Tibial nerve (tissue), 4 donors: Measurements from ENCODE around the gene DAB2. TPM values are rescaled to one million over a fixed set of nuclear protein-coding genes. Genes with fewer than 3 reads are reported as not detected.

Experiments used
- DNase-seq, 2 donors: peaks; one replicate each; pipeline ENCODE4 v3.0.0-alpha.2; 2019; ENCODE audit warnings: low spot score in 2 of 2
- H3K27ac ChIP-seq, 4 donors: fragments of 200-600 bp; sonication (generic) in 3 of 4; one replicate each; pipeline ENCODE4 v1.5.1; 2017 to 2019; ENCODE audit warnings: mild to moderate bottlenecking in 1 of 4
- H3K27me3 ChIP-seq, 2 donors: fragments of 200-600 bp; sonication (generic) in 1 of 2; one replicate each; pipeline versions ENCODE4 v1.5.1 to v1.6.0; 2017 to 2019
- H3K36me3 ChIP-seq, 3 donors: fragments of 200-600 bp; sonication (generic); one replicate each; pipeline ENCODE4 v1.5.1; 2018 to 2019
- H3K4me1 ChIP-seq, 4 donors: fragments of 200-600 bp; sonication (generic) in 3 of 4; one replicate each; pipeline ENCODE4 v1.5.1; 2017 to 2019
- H3K4me3 ChIP-seq, 4 donors: fragments of 200-600 bp; sonication (generic) in 3 of 4; one replicate each; pipeline ENCODE4 v1.5.1; 2017 to 2019; ENCODE audit warnings: mild to moderate bottlenecking in 1 of 4, moderate library complexity in 1 of 4
- H3K9me3 ChIP-seq, 4 donors: fragments of 200-600 bp; sonication (generic) in 3 of 4; one replicate each; pipeline ENCODE4 v1.5.1; 2017 to 2019
- EP300 ChIP-seq, 2 donors: sonication (generic); formaldehyde crosslinking; IDR thresholded peaks; one replicate each; pipeline ENCODE4 v1.6.1; 2017; ENCODE audit warnings: antibody characterized with exemption in 2 of 2, mild to moderate bottlenecking in 1 of 2
- POLR2A ChIP-seq, 2 donors: fragments of 450-650 bp; IDR thresholded peaks; one replicate each; pipeline ENCODE4 v1.6.1; 2017; ENCODE audit warnings: antibody characterized with exemption in 2 of 2, mild to moderate bottlenecking in 2 of 2, moderate library complexity in 2 of 2
- WGBS, 2 donors: methylation state at CpG; one replicate each; pipeline ENCODE4 v1.1.5; 2018; 5-methylcytosine and 5-hydroxymethylcytosine counted together
- total RNA-seq, 4 donors: library from RNA; depleted of rRNA; stranded (reverse); fragments of >200 nt; gene quantifications; one replicate each; pipeline ENCODE4 v1.1.0, GENCODE V29; 2016
- TF ChIP-seq, protein P1 (sequence below), 5 experiments: fragments of 200-600 bp in 3 of 5; fragments of 450-650 bp in 2 of 5; sonication (generic) in 3 of 5; IDR thresholded peaks; one replicate each; pipeline ENCODE4 v1.5.1; 2016 to 2019; ENCODE audit warnings: antibody characterized with exemption in 5 of 5, mild to moderate bottlenecking in 3 of 5, moderate library complexity in 2 of 5

The DAB2 gene
- total RNA-seq, 4 donors from 2014 or later = 73.6 to 144 (median 115) TPM

DNA sequence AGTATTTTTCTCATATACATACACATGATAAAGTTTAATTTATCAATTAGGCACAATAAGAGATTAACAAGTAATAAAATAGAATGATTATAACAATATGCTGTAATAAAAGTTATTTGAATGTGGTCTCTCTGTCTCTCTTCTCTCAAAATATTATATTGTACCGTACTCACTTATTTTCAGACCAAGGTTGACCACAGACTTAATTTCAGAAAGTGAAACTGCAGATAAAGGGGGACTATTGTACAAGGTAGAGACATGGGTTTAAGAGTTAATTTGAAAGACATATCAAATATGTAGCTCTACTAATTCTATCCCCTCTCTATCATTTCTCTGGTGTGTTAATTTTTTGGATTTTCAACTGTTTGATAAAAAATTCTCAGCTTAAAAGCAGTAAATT, 40.5 kb downstream of the DAB2 start:
- TF ChIP-seq POLR2A (IDR thresholded peaks at IDR 0.05) (no peak), EP300 (IDR thresholded peaks at IDR 0.05) (no peak)
- TF ChIP-seq, protein P1, sequence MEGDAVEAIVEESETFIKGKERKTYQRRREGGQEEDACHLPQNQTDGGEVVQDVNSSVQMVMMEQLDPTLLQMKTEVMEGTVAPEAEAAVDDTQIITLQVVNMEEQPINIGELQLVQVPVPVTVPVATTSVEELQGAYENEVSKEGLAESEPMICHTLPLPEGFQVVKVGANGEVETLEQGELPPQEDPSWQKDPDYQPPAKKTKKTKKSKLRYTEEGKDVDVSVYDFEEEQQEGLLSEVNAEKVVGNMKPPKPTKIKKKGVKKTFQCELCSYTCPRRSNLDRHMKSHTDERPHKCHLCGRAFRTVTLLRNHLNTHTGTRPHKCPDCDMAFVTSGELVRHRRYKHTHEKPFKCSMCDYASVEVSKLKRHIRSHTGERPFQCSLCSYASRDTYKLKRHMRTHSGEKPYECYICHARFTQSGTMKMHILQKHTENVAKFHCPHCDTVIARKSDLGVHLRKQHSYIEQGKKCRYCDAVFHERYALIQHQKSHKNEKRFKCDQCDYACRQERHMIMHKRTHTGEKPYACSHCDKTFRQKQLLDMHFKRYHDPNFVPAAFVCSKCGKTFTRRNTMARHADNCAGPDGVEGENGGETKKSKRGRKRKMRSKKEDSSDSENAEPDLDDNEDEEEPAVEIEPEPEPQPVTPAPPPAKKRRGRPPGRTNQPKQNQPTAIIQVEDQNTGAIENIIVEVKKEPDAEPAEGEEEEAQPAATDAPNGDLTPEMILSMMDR (IDR thresholded peaks at IDR 0.05) = no peak
- DNase-seq = no peak
- peaks cover 0 to 54% (median 0%) of the 10 kb centered on the region in 3 donors for H3K36me3 ChIP-seq

DNA sequence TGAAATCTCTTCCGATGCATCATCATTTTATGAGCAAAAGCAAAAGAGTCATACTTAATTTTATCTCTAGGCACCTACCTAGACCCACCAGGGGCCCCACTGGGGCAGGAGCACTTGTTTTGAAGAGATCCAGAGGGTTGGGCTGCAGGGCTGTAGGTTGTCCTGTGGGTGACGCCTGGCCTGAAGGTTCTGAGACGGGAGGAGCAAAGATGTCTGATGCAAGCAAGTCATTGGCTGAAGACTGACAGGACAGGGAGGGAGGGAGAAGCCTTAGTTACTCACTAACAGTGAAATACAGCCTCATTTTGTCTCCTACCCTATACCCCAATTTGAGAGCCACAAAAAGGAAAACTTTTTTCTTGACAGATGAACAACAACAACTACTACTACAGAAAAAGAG, 43.4 kb downstream of the DAB2 start:
- Histone ChIP-seq H3K27ac (no peak overlapping the region), H3K36me3 (peaks cover 0 to 49% (median 0%) of the 10 kb centered on the region in 3 donors), H3K4me1 (no peaks in the 10 kb centered on the region), H3K4me3 (no peak overlapping the region), H3K9me3 (no peaks in the 10 kb centered on the region), H3K27me3 (no peaks in the 10 kb centered on the region)
- TF ChIP-seq EP300 (IDR thresholded peaks at IDR 0.05) = no peak
- TF ChIP-seq, protein P1 (IDR thresholded peaks at IDR 0.05) = no peak
- TF ChIP-seq POLR2A (IDR thresholded peaks at IDR 0.05) = no peak
- 81 to 85% methylated on average over 3 of the region's 3 CpGs for WGBS, 2 donors
- DNase-seq = no peak

More for the DNA sequence above, 40.5 kb downstream of the DAB2 start:
- Histone ChIP-seq H3K4me1 (no peaks in the 10 kb centered on the region), H3K4me3 (no peak overlapping the region), H3K27ac (no peak overlapping the region), H3K27me3 (no peaks in the 10 kb centered on the region), H3K9me3 (no peaks in the 10 kb centered on the region)
- 86 to 87% methylated on average over 1 of the region's 1 CpG for WGBS, 2 donors

DNA sequence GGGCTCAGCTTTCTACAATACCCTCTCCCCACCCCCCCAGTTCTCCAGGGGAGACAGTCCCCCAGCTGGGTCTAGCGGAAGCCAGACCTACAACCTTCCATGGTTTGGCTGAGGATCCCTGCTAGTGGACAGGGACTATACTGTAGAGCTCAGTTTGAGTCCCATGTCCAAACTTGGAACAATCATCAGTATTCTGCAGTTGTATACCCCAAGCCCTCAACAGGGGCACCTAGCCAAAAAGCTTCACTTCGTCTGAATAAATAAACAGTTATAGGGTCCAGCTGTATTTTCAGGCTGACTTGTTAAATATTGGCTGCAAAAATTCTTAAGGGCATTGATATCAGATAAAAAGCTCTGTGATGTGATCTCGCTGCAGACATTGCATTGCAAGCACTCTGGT, 45.1 kb downstream of the DAB2 start:
- no peak overlapping the region for H3K27ac ChIP-seq
- H3K36me3 ChIP-seq = peaks cover 0 to 63% (median 0%) of the 10 kb centered on the region in 3 donors
- H3K4me1 ChIP-seq = no peaks in the 10 kb centered on the region
- 54 to 65% methylated on average over 3 of the region's 3 CpGs for WGBS, 2 donors
- H3K9me3 ChIP-seq = no peaks in the 10 kb centered on the region
- TF ChIP-seq POLR2A (IDR thresholded peaks at IDR 0.05) = no peak
- TF ChIP-seq EP300 (IDR thresholded peaks at IDR 0.05) = no peak
- TF ChIP-seq, protein P1 (IDR thresholded peaks at IDR 0.05) = no peak
- DNase-seq = no peak
- no peak overlapping the region for H3K4me3 ChIP-seq
- no peaks in the 10 kb centered on the region for H3K27me3 ChIP-seq

DNA sequence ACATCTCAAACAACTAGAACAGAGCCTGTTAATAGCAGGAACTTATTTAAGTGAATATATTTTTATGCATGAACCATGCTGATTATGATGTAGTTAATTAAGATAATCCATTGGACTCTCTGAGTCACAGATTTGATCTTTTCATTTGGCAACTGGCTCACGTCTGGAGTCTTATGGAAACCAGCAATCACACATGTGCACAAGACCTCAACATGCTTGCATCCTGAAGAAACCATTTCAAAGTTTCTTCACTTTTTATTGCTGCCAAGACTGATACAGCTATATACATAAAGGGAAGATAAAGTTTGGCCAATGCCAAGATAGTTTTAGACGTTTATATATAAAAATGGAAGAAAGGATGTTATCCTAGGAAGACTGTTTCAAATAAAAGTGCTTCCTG, 47.2 kb downstream of the DAB2 start:
- H3K27me3 ChIP-seq = no peaks in the 10 kb centered on the region
- no peak overlapping the region for H3K4me3 ChIP-seq
- peaks cover 0 to 72% (median 0%) of the 10 kb centered on the region in 3 donors for H3K36me3 ChIP-seq
- no peaks in the 10 kb centered on the region for H3K9me3 ChIP-seq
- DNase-seq = no peak
- H3K4me1 ChIP-seq = no peaks in the 10 kb centered on the region
- 55 to 57% methylated on average over 2 of the region's 2 CpGs for WGBS, 2 donors
- H3K27ac ChIP-seq = no peak overlapping the region
- no peak for TF ChIP-seq POLR2A (IDR thresholded peaks at IDR 0.05)

DNA sequence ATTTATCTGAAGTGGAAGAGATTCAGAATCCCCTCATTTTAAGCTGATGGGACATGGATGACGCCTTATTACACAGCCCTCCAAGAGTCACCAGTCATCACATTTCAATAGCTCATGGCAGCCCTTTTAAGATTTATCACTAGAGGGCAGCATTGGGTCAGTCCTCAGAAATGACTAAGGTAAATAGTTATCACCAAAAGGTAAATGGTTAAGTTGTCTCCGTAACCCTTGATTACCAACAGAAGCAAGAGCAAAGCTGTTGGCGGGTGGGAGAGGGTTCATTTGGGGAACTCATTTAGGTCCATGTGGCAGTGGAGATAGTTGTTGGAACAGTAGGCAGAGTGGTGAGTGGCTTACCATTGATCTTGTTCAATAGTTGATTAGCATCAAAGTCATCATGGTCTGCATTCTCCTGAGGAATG, 48.5 kb downstream of the DAB2 start:
- TF ChIP-seq, protein P1 (IDR thresholded peaks at IDR 0.05) = peak; percentile 55 to 72 (median 68)
- no peak for TF ChIP-seq POLR2A (IDR thresholded peaks at IDR 0.05)
- 61 to 62% methylated on average over 3 of the region's 3 CpGs for WGBS, 2 donors
- Histone ChIP-seq H3K36me3 (peaks cover 0 to 75% (median 0%) of the 10 kb centered on the region in 3 donors), H3K4me3 (no peak overlapping the region), H3K9me3 (no peaks in the 10 kb centered on the region), H3K4me1 (no peaks in the 10 kb centered on the region), H3K27ac (no peak overlapping the region), H3K27me3 (no peaks in the 10 kb centered on the region)
- peak in 1 of 2 donors; percentile 80 for DNase-seq

DNA sequence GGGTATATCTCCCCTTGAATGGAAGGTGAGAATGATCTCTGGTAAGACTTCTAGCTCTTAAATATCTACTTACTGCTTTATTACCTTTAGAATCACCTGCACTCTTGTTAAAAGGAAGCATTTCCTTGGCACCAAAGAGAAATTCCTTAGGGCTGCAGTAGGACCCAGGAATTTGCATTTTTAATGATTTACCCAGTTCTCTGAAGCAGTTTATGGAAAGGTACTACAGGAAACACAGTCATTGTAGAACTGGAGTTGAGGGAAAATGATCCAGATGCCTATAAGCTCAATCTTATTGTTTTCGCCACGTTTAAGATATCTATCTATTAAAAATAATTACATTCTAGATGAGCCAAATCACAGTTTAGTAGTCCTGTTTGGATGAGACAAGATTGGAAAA, 51.0 kb downstream of the DAB2 start:
- H3K4me3 ChIP-seq = no peak overlapping the region
- peaks cover 0 to 70% (median 0%) of the 10 kb centered on the region in 3 donors for H3K36me3 ChIP-seq
- H3K4me1 ChIP-seq = no peaks in the 10 kb centered on the region
- WGBS, 2 donors = 92 to 93% methylated on average over 2 of the region's 2 CpGs
- TF ChIP-seq, protein P1 (IDR thresholded peaks at IDR 0.05) = no peak
- no peak for DNase-seq
- H3K27ac ChIP-seq = no peak overlapping the region
- no peaks in the 10 kb centered on the region for H3K27me3 ChIP-seq
- H3K9me3 ChIP-seq = no peaks in the 10 kb centered on the region
